Measurements from ENCODE around the gene SAMD1. TPM values are rescaled to one million over a fixed set of nuclear protein-coding genes. Genes with fewer than 3 reads are reported as not detected.

The SAMD1 gene
- total RNA-seq, 1 experiment from 2014 or later, result 108 TPM

DNA sequence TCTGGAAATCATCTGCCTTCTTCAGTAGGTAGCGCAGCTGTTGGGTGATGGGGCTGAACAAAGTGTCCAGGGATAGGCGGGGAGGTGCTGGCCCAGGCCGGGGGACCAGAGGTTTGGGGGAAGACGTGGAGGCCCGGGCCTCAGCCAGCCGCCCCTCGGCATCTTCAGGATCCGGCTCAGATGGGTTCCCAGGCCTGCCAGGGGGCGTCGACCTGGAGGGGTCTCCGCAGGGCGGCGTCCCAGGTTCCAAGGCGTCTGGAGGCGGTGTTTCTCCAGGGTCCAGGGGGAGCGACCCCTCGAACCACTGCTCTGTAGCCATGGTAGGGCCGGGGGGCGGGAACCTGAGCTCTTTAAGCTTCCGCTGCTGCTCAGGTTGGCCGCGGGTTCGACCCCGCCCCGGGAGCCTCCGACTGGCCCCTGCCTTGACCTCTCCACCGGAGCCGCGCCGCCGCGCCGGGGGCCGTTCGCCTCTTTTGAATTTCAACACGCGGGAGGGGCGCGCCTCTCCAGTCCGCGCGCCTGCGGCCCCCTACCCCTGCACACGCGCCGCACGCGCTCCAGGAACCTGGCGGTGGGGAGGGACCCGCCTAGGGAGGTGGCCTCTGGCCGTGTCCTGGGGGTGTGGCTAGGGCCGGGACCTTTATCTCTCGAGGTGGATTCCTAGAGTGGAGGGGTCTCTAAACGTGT lies 5.1 kb downstream of the SAMD1 start, which contains the start of gene C19orf67:
TSS of gene C19orf67 (minus strand) at position 475 of the 687 bp plus-strand sequence. CDS start at position 319, 156 bp downstream.
- H3K9me3 Mint-ChIP-seq, result no peaks in the 10 kb centered on the region
- Histone ChIP-seq H3K27me3 (ENCODE audit: insufficient read depth, low read length) (no peaks in the 10 kb centered on the region), H3K79me2 (ENCODE audit: insufficient read depth, low read length) (no peaks in the 10 kb centered on the region), H4K20me1 (ENCODE audit: control insufficient read depth, insufficient read depth, insufficient read length) (no peaks in the 10 kb centered on the region), H2AFZ (ENCODE audit: low read length) (no peak within 1 kb of the TSS), H3K4me1 (ENCODE audit: insufficient read depth, low read length) (no peaks in the 10 kb centered on the region; the same call in 1 of the 2 replicates), H3T11ph (ENCODE audit: low read length) (no peak within 1 kb of the TSS), H2BK15ac (ENCODE audit: low read depth, low read length) (no peak within 1 kb of the TSS), H3K56ac (ENCODE audit: insufficient read length, low read depth, low read length) (no peak within 1 kb of the TSS), H3K23me2 (ENCODE audit: insufficient read length, low read depth, low read length, poor library complexity, severe bottlenecking) (peaks cover 9% of the 10 kb centered on the region), H2BK5ac (ENCODE audit: insufficient read length, low read length) (no peak within 1 kb of the TSS), H3K9me3 (ENCODE audit: control insufficient read depth, low read depth, low read length) (no peaks in the 10 kb centered on the region), H3K18ac (ENCODE audit: insufficient read length, low read depth, low read length) (no peak within 1 kb of the TSS), H3K14ac (ENCODE audit: insufficient read depth, low read length) (peak within 1 kb of the TSS; percentile 36; the same call in 1 of the 2 replicates), H3K9ac (ENCODE audit: extremely low read depth, insufficient read length, low read length) (no peak within 1 kb of the TSS), H2BK120ac (ENCODE audit: low read depth, low read length, poor library complexity, severe bottlenecking) (no peak within 1 kb of the TSS), H2BK12ac (ENCODE audit: insufficient read length, low read depth, low read length) (no peak within 1 kb of the TSS), H2AK5ac (ENCODE audit: insufficient read length, low read length) (no peak within 1 kb of the TSS), H3K79me1 (ENCODE audit: insufficient read depth, low read depth, low read length, poor library complexity, severe bottlenecking) (no peaks in the 10 kb centered on the region), H4K8ac (replicated peaks; ENCODE audit: insufficient read length, low read depth, low read length) (no peak within 1 kb of the TSS), H3K23ac (ENCODE audit: insufficient read length, low read depth, low read length) (no peak within 1 kb of the TSS), H3K4ac (ENCODE audit: low read depth, low read length) (no peak within 1 kb of the TSS), H3K4me2 (ENCODE audit: insufficient read depth, insufficient read length, low read length) (no peak within 1 kb of the TSS), H2BK20ac (ENCODE audit: low read depth, low read length, poor library complexity, severe bottlenecking) (no peak within 1 kb of the TSS), H3K27ac (ENCODE audit: insufficient read length, low read depth, low read length) (no peak within 1 kb of the TSS), H4K91ac (ENCODE audit: insufficient read length, low read depth, low read length) (no peak within 1 kb of the TSS), H4K5ac (ENCODE audit: insufficient read length, low read depth, low read length) (no peak within 1 kb of the TSS)
- peaks cover 9% of the 10 kb centered on the region for H3K27me3 Mint-ChIP-seq (ENCODE audit: low read depth)
- TF ChIP-seq, protein P1, sequence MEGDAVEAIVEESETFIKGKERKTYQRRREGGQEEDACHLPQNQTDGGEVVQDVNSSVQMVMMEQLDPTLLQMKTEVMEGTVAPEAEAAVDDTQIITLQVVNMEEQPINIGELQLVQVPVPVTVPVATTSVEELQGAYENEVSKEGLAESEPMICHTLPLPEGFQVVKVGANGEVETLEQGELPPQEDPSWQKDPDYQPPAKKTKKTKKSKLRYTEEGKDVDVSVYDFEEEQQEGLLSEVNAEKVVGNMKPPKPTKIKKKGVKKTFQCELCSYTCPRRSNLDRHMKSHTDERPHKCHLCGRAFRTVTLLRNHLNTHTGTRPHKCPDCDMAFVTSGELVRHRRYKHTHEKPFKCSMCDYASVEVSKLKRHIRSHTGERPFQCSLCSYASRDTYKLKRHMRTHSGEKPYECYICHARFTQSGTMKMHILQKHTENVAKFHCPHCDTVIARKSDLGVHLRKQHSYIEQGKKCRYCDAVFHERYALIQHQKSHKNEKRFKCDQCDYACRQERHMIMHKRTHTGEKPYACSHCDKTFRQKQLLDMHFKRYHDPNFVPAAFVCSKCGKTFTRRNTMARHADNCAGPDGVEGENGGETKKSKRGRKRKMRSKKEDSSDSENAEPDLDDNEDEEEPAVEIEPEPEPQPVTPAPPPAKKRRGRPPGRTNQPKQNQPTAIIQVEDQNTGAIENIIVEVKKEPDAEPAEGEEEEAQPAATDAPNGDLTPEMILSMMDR (conservative IDR thresholded peaks at IDR 0.05), result no peak
- peaks cover 6 to 7% of the 10 kb centered on the region in 2 experiments for H3K4me1 Mint-ChIP-seq
- no CpG with 5 or more reads among the region's 54 CpGs for WGBS (ENCODE audit: extremely low coverage, insufficient read length, low lambda C conversion rate)
- peaks cover 11 to 29% (median 21%) of the 10 kb centered on the region in 3 experiments; a peak in 6 of 7 replicates for H3K36me3 Mint-ChIP-seq (ENCODE audit: insufficient read depth in 1 of 3, low read depth in 3 of 3)
- no peak within 1 kb of the TSS for H3K27ac Mint-ChIP-seq
- DNase-seq, result no peak
- H3K4me3 Mint-ChIP-seq, result peak within 1 kb of the TSS in 1 of 2 experiments; percentile 33; a peak in 1 of 5 replicates
